SH-SY5Y (cell line): ENCODE measurements around the gene KLRC3.

Experiments
- GATA2 ChIP-seq: IDR thresholded peaks from 2 replicates; pipeline ENCODE4 v1.6.1; 2011; ENCODE audit warnings: mild to moderate bottlenecking, low read depth, low read length
- GATA3 ChIP-seq: IDR thresholded peaks from 2 replicates; pipeline ENCODE4 v1.6.1; 2011; ENCODE audit warnings: low read depth, mild to moderate bottlenecking, low read length, moderate library complexity

Gene KLRC3

GRCh38 chr12:10368206-10369171 lies 51.9 kb downstream of the KLRC3 start:
- no peak for TF ChIP-seq GATA3
- TF ChIP-seq GATA2, result no peak

DNA sequence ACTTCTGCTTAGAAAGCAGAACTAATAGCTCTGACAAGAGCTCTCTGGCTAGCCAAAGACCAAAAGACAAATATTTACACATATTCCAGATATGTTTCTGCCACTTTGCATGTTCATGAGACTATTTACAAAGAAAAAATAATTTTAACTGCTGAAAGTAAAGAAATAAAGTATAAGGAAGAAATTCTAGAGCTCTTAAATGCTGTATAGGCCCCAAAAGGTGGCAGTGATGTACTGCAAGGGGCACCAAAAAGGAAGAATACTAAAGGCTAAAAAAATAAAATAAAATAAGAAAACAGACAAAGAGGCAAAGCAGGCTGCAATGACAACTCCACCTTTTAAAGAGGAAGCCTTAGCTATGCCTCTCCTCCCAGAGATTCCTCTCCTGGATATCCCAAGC lies 53.5 kb downstream of the KLRC3 start:
- TF ChIP-seq GATA2 (no peak), GATA3 (no peak)

- TF ChIP-seq GATA2, result no peak
- no peak for TF ChIP-seq GATA3
These were observed 54.5 kb downstream of the KLRC3 start for GRCh38 chr12:10365696-10366405.

- no peak for TF ChIP-seq GATA2
- no peak for TF ChIP-seq GATA3
These were observed 55.4 kb downstream of the KLRC3 start for GRCh38 chr12:10364815-10365622.

DNA sequence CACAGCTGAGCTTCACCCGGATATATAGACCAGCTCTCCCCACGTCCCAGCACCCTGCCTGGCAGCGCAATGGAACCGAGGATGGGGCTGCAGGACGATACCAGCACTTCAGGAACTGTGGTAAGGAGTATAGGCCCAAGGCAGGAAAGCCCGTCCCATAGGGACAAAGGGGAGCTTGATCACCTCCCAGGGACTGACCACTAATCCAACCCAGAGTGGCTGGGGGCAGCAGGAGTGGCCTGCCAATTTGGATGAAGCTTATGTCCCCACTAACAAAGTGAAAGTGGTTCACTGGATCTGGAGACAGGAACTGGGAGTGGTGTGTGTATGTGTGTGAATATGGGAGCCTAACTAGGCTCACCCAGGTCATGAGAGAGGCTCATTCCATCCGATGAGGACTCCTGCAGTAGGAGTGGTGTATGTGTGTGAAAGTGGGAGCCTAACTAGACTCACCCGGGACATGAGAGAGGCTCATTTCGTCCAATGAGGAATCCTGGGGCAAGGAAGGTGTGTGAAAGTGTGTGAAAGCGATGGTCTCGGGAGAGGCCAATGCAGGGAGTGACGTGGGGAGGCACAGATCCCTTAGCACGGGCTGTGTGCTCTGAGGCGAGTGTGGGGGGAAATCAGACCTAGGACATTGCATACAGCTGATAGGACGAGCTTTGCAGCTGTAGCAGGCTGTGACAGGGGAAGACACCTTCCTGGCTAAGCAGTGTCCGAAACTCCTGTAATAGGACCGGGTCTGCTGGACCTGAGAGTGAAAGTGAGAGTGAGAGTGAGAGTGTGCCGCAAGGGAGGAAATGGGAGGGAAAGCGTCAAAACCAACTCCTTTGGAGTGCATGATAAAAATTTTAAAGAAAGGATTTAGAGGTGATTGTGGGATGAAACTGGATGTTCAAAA lies 56.2 kb downstream of the KLRC3 start:
- TF ChIP-seq GATA3, result no peak
- TF ChIP-seq GATA2, result no peak

DNA sequence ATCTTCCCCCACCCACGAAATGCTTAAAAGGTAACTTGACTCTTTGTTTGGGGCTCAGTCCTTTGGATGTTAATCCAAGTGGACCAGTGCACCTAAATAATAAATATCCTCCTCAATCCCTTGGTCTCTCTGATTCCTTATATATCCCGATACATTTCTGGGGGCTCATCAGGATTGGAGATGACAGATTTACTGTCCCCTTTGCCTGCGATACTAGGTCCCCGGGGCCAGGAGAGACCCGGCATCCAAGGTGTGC lies 56.8 kb downstream of the KLRC3 start:
- no peak for TF ChIP-seq GATA2
- no peak for TF ChIP-seq GATA3

DNA sequence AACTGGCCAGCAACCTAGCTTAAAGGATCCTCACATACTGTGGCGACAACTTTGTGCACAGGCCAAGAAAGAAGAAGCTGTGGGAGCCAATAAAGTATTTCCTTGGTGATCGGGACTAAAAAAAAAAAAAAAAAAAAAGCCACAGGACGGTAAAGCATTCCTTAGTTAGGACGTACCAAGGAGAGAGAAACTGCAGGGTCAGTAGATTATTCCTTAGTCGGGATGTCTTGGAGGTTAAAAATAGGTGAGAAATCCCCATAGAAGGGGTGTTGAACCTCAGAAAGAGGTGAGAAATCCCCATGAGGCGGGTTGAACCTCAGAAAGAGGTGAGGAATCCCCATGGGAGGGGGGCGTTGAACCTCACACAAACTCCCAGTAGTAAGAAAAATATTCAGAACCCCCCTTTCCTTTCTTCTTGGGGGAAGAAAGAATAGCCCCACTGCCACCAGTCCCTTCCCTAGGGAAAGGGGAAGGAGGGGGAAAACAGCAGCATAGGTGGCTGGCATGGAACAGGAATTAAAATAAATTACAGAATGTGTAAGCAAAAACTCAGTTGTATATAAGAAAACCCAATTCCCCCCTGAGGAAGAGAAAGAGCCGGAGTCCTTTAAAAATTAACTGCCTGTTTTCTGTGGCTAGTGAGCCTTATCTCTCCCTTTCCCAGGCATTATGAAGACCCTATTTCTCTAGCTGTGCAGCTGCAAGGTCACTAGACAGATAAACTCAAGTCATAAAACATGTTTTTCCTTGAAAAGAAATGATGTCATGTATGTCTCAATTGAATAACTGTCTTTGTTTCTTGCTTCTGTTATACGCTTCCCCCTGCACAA lies 57.4 kb downstream of the KLRC3 start:
- TF ChIP-seq GATA2 (no peak), GATA3 (no peak)

GRCh38 chr12:10362325-10362724 lies 58.1 kb downstream of the KLRC3 start:
- TF ChIP-seq GATA2 (no peak), GATA3 (no peak)
